GM18507 (cell line): ENCODE results near the gene PPP6R2.
A peak's percentile ranks its signal among the peaks of the same experiment; 100 is the strongest.
"Not testable (repeated sequence)": the region's sequence is repeated elsewhere in the genome, so short reads cannot be mapped to it uniquely, and the experiment has no call there.

Experiments used
- DNase-seq: peaks from one replicate; pipeline ENCODE4 v3.0.0; 2011; ENCODE audit warnings: low read depth; ENCODE audit not compliant: insufficient read length; ENCODE audit errors: extremely low spot score
- FAIRE-seq: peaks from 2 replicates; lab custom pipeline; 2011; peaks lifted over from hg19 to GRCh38; lab: Jason Lieb, UNC

The PPP6R2 gene

DNA sequence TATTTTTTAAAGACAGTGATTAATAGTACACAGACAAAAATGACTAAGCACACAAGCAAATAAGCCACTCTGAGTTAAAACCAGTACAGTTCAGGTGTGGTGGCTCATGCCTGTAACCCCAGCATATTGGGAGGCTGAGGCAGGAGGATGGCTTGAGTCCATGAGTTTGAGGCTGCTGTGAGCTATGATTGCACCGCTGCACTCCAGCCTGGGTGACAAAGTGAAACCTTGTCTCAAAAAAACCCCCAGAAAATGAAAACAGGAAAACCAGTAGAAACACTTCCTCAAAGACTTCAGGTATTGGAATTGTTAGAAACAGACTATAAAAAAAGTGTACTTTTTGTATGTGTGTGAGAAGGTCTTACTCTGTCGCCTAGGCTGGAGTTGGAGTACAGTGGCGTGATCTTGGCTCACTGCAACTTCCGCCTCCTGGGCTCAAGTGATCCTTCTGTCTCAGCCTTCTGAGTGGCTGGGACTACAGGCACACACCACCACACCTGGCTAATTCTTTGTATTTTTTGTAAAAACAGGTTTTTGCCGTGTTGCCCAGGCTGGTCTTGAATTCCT lies 33.0 kb downstream of the PPP6R2 start:
- FAIRE-seq (peak; percentile 18), DNase-seq (no peak)

DNA sequence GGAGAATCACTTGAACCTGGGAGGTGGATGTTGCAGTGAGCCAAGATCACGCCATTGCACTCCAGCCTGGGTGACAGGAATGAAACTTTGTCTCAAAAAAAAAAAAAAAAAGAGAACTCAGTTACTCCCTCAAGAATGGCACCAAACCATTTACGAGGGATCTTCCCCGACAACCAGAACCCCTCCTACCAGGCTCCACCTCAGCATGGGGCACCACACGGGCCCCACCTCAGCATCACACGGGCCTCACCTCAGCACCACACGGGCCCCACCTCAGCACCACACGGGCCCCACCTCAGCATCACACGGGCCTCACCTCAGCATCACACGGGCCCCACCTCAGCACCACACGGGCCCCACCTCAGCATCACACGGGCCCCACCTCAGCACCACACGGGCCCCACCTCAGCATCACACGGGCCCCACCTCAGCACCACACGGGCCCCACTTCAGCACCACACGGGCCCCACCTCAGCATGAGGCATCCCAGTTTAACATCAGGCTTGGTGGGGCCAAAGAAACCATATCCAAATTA lies 38.0 kb downstream of the PPP6R2 start:
- not testable (repeated sequence) for FAIRE-seq, DNase-seq

- DNase-seq (no peak), FAIRE-seq (no peak)
Measured at GRCh38 chr22:50396751-50397370, 53.7 kb downstream of the PPP6R2 start.

- FAIRE-seq, DNase-seq: not testable (repeated sequence)
Measured at GRCh38 chr22:50397371-50398060, 54.4 kb downstream of the PPP6R2 start.

DNA sequence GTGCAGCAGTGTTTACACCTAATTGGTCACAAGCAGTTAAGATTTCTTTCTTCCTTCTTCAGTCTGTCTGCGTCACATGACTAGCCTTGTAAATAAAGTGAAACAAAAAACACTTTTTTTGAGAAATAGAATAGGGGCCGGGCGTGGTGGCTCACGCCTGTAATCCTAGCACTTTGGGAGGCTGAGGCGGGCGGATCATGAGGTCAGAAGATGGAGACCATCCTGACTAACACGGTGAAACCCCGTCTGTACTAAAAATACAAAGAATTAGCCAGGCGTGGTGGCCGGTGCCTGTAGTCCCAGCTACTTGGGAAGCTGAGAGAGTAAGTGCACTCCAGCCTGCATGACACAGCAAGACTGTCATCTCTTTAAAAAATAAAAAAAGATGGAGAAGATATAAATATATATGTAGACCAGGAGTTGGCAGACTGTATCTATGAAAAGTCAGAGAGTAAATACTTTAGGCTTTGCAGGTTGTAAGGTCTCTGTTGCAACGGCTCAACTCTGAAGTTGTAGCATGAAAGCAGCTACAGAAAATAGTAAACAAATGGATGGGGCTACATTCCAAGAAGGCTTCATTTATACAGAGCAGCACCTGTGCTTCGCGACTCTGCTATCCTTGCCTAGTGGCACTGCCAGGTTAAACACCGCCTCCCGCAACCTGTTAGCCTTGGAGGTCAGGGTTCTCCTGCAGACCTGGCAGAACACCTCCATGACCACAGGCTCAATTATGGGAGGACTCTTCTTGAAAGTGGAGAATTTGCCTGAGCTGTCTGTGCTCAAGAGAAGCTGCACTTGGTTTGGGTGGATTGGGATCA lies 55.9 kb downstream of the PPP6R2 start:
- DNase-seq (no peak), FAIRE-seq (no peak)

DNA sequence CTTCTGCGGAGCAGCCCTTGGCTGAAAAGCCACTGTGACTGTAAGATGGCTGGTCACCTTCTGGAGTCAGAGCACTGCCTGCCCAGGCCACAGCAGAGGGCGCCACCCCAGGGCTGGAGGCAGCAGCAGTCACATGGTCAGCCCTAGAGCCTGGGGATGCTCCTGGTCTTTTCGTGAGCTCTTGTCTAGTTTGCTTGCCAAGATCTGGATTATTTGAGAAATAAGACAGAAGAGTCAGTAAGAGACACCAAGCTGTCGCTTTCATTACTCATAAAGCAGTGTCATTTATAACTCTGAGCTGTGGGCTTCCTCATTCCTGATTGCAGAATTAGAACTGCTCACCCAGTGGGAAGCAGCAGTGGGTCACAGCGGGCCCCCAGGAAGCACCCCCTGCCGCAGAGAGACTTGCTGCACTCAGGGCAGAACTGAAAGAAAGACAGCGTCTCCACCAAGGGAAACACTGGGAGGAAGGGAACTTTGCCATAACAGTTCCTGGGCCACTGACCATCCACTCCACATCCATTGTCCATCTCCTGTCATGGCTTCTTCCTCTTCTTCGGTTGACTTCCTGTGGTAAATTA lies 56.7 kb downstream of the PPP6R2 start:
- DNase-seq = peak; percentile 29
- FAIRE-seq = peak; percentile 42

- no peak for DNase-seq
- FAIRE-seq = no peak
Measured at GRCh38 chr22:50400406-50400805, 57.3 kb downstream of the PPP6R2 start.

GRCh38 chr22:50400931-50401330 lies 57.8 kb downstream of the PPP6R2 start:
- DNase-seq (no peak), FAIRE-seq (no peak)

- DNase-seq (no peak), FAIRE-seq (no peak)
Measured at GRCh38 chr22:50401907-50402306, 58.8 kb downstream of the PPP6R2 start.

- FAIRE-seq (no peak), DNase-seq (no peak)
Measured at GRCh38 chr22:50403701-50404101, 60.6 kb downstream of the PPP6R2 start.

DNA sequence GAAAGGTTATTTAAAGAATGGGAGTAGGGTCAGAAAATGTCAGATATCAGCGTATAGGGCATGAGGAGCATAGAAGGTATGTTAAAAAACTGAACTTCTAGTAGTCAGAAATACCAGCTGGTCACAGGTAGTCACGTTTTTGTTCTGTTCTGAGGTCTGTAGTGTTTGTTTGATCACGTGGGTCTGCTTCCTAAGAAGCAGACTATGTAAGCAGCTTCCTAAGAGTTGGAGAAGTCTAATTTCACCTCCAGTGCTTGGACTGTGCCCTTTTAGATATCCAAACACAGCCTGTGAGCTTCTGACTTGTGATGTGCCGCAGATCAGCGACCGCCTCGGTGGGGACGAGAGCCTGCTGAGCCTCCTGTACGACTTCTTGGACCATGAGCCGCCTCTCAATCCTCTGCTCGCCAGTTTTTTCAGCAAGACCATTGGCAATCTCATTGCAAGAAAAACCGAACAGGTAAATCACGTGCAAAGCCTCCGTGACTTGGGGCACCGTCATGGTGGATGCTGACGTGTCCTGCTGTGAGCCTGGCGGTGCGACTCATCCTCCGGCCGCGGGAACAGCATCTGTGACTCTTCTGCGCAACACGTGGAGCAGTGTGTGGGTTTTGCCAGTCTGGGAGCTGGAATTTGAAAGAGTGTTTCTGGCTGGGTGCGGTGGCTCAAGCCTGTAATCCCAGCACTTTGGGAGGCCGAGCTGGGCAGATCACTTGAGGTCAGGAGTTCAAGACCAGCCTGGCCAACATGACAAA lies 63.5 kb downstream of the PPP6R2 start:
- FAIRE-seq = no peak
- no peak for DNase-seq

DNA sequence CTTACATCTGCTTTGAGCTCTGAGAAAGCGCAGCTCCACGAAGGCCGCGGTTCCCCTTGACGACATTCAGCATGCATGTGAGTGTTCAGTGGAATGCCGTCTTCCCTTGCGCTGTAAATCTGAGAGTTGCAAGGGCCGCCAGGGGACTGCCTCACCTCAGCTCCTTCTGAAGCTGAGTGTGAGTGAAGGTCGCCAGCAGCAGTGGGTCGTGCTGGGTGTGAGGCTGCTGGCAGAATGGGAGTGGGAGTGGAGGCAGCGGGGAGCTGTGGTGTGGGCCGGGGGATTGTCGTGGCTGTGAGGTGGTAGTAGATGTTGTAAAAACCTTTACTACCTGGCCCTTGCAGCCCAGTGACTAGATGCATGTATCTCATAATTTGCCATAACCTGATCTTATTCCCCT lies 65.2 kb downstream of the PPP6R2 start:
- no peak for DNase-seq
- no peak for FAIRE-seq

GRCh38 chr22:50408954-50409353 lies 65.8 kb downstream of the PPP6R2 start:
- FAIRE-seq = not testable (repeated sequence)

DNA sequence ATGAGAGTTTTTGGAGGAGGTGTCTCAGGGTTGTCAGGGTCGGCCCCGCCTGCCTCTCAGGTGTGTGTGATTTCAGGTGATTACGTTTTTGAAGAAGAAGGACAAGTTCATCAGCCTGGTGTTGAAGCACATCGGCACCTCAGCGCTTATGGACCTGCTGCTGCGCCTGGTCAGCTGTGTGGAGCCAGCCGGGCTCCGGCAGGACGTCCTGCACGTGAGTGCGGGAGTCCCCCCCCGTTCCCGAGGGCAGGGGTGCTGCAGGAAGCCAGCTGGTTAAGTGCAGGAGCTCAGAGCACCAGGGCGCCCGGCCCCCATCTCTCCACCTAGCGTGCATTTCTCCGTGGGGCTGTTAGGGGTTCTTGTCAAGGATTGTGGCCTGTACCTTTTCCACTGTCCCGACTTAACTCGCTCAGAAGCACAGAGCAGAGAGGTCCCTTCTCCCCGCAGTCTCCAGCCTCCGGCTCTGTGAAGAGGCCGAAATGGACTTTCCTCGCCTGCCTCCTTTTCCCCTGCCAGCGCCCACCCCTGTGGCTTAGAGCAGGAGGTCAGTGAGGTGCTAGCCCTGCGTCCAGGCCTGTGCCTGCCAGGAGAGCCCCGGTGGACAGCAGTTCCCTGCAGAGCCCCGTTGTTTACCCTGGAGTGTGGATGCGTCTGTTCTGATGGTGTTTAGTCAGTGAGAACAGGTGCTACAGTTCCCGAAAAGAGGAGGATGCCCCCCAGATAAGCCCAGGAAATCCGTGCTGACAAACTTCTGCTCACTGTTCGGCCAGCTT lies 71.5 kb downstream of the PPP6R2 start:
- FAIRE-seq = no peak
- DNase-seq = no peak

More at GRCh38 chr22:50408954-50409353, 65.8 kb downstream of the PPP6R2 start:
- DNase-seq = not testable (repeated sequence)

GRCh38 chr22:50415426-50415825 lies 72.3 kb downstream of the PPP6R2 start:
- no peak for FAIRE-seq
- no peak for DNase-seq

- FAIRE-seq = no peak
- no peak for DNase-seq
Measured at GRCh38 chr22:50416996-50417395, 73.9 kb downstream of the PPP6R2 start.

- FAIRE-seq (no peak), DNase-seq (no peak)
Measured at GRCh38 chr22:50417411-50418210, 74.5 kb downstream of the PPP6R2 start.
